ENCODE data around the gene ARSG. TPM values are rescaled to one million over a fixed set of nuclear protein-coding genes. Genes with fewer than 3 reads are reported as not detected.

ARSG gene
- total and polyA plus RNA-seq, 4 donors, result 0.88 to 7.1 (median 4.6) TPM

DNA sequence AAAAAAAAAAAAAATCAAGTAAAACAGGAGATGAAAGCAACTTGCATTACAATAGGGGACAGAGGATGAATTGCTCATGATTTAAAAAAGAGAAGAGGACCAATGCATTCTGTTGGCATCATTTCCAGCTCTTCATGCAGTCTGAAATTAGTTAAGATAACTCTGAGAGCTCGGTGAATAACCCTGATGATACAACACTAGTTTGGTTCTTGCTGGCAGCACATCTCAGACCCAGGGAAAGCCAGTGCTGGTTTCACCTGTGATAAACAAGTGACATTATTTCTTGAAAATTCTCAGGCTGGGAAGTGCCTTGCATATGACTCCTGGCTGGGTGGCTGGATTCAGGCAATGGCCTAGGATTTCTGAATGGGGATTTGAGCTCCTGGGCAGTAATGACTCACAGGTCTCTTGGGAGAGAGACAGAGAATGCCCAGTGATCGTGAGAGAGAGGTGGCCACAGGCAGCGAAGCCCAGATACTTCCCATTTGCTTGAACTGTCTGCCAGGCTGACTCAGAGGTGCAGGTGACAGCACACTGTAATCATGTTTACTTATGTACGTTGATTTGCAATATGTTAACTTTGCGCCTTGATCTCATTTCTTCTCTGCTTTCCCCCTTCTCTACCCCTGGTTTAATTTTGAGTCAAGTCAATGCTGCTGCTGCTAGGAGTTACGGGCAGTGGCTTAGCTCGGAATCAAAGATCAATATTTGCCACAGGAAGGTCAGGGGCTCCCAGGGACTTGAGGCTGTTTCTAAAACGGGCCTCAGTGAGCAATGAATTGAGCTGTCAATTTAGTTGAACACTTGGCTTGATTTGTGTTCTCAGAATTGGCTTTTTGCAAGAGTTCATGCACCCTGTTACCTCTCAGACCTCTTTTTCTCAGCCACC is 27.1 kb downstream of the ARSG start:
- no peak overlapping the region for H3K4me3 ChIP-seq (ENCODE audit: low read length in 2 of 2)
- H3K9me3 ChIP-seq (ENCODE audit: control insufficient read depth, low read length), result no peaks in the 10 kb centered on the region
- 63 to 69% methylated on average over 8 of the region's 8 CpGs for WGBS, 2 donors
- H3K27ac ChIP-seq (ENCODE audit: low read depth in 1 of 2, low read length in 2 of 2), result no peak overlapping the region
- no peaks in the 10 kb centered on the region for H3K27me3 ChIP-seq (ENCODE audit: control insufficient read depth in 1 of 2, insufficient read depth in 2 of 2, low read length in 1 of 2)
- intact Hi-C loops (cut with DNase I), result no loop called here
- no peaks in the 10 kb centered on the region for H3K4me1 ChIP-seq (ENCODE audit: control insufficient read depth in 1 of 2, insufficient read depth in 2 of 2, low read length in 2 of 2)
- DNase-seq (no peak), ATAC-seq (ENCODE audit: low FRiP score) (no peak)
- no peaks in the 10 kb centered on the region for H3K36me3 ChIP-seq (ENCODE audit: control insufficient read depth in 1 of 2, insufficient read depth in 2 of 2, low read length in 1 of 2)

DNA sequence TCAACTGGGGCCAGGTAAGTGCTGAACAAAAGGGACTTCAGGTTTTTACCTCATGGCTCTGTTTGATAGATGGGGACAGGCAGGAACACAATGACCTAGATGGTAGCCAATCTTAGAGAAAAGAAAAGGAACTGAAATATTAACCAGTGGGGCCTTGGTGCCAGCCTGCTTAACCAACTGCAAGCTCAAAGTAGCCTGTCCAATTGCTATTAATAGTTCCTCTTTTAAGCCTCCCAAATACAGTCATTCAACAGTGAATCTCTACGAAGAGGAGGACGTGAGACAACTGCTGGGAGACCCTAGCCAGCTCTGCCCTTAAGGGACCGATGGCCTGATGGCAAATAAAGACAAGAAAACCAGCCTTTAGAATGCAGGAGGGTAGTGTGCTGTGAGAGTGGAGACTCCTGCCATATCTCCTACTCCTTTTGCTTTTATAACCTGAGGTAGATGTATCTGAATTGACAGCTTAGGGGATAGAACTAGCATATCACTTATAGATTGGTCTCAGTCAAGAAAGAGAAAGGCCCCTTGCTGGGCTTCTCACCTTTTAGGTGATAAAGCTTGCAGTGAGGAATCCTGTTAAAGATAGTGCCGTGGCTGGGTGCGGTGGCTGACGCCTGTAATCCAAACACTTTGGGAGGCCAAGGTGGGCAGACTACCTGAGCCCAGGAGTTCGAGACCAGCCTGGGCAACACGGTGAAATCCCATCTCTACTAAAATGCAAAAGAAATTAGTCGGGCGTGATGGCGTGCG is 28.3 kb downstream of the ARSG start:
- Histone ChIP-seq H3K36me3 (ENCODE audit: control insufficient read depth in 1 of 2, insufficient read depth in 2 of 2, low read length in 1 of 2) (no peaks in the 10 kb centered on the region), H3K9me3 (ENCODE audit: control insufficient read depth, low read length) (no peaks in the 10 kb centered on the region), H3K4me1 (ENCODE audit: control insufficient read depth in 1 of 2, insufficient read depth in 2 of 2, low read length in 2 of 2) (no peaks in the 10 kb centered on the region), H3K4me3 (ENCODE audit: low read length in 2 of 2) (no peak overlapping the region), H3K27ac (ENCODE audit: low read depth in 1 of 2, low read length in 2 of 2) (no peak overlapping the region), H3K27me3 (ENCODE audit: control insufficient read depth in 1 of 2, insufficient read depth in 2 of 2, low read length in 1 of 2) (no peaks in the 10 kb centered on the region)
- WGBS, 2 donors, result 87 to 89% methylated on average over 12 of the region's 12 CpGs
- DNase-seq, result no peak
- intact Hi-C loops (cut with DNase I), result no loop called here
- no peak for ATAC-seq (ENCODE audit: low FRiP score)

- Histone ChIP-seq H3K27ac (ENCODE audit: low read depth in 1 of 2, low read length in 2 of 2) (no peak overlapping the region), H3K4me3 (ENCODE audit: low read length in 2 of 2) (no peak overlapping the region), H3K9me3 (ENCODE audit: control insufficient read depth, low read length) (no peaks in the 10 kb centered on the region), H3K27me3 (ENCODE audit: control insufficient read depth in 1 of 2, insufficient read depth in 2 of 2, low read length in 1 of 2) (no peaks in the 10 kb centered on the region), H3K36me3 (ENCODE audit: control insufficient read depth in 1 of 2, insufficient read depth in 2 of 2, low read length in 1 of 2) (no peaks in the 10 kb centered on the region), H3K4me1 (ENCODE audit: control insufficient read depth in 1 of 2, insufficient read depth in 2 of 2, low read length in 2 of 2) (no peaks in the 10 kb centered on the region)
- 60 to 63% methylated on average over 5 of the region's 5 CpGs for WGBS, 2 donors
- ATAC-seq (ENCODE audit: low FRiP score), result no peak
- intact Hi-C loops (cut with DNase I), result no loop called here
- DNase-seq, result no peak
Measured at GRCh38 chr17:68320311-68320865, 29.1 kb downstream of the ARSG start.

GRCh38 chr17:68320943-68321555 is 29.8 kb downstream of the ARSG start:
- DNase-seq, result no peak
- H3K4me3 ChIP-seq (ENCODE audit: low read length in 2 of 2), result no peak overlapping the region
- H3K27ac ChIP-seq (ENCODE audit: low read depth in 1 of 2, low read length in 2 of 2), result no peak overlapping the region
- intact Hi-C loops (cut with DNase I), result no loop called here
- ATAC-seq (ENCODE audit: low FRiP score), result no peak
- no peaks in the 10 kb centered on the region for H3K36me3 ChIP-seq (ENCODE audit: control insufficient read depth in 1 of 2, insufficient read depth in 2 of 2, low read length in 1 of 2)
- H3K9me3 ChIP-seq (ENCODE audit: control insufficient read depth, low read length), result no peaks in the 10 kb centered on the region
- no peaks in the 10 kb centered on the region for H3K27me3 ChIP-seq (ENCODE audit: control insufficient read depth in 1 of 2, insufficient read depth in 2 of 2, low read length in 1 of 2)
- no peaks in the 10 kb centered on the region for H3K4me1 ChIP-seq (ENCODE audit: control insufficient read depth in 1 of 2, insufficient read depth in 2 of 2, low read length in 2 of 2)
- WGBS, 2 donors, result 85 to 90% methylated on average over 7 of the region's 7 CpGs

- H3K9me3 ChIP-seq (ENCODE audit: control insufficient read depth, low read length), result no peaks in the 10 kb centered on the region
- H3K27ac ChIP-seq (ENCODE audit: low read depth in 1 of 2, low read length in 2 of 2), result no peak overlapping the region
- H3K4me1 ChIP-seq (ENCODE audit: control insufficient read depth in 1 of 2, insufficient read depth in 2 of 2, low read length in 2 of 2), result no peaks in the 10 kb centered on the region
- WGBS, 2 donors, result 44 to 50% methylated on average over 4 of the region's 4 CpGs
- no peaks in the 10 kb centered on the region for H3K27me3 ChIP-seq (ENCODE audit: control insufficient read depth in 1 of 2, insufficient read depth in 2 of 2, low read length in 1 of 2)
- H3K4me3 ChIP-seq (ENCODE audit: low read length in 2 of 2), result no peak overlapping the region
- intact Hi-C loops (cut with DNase I), result no loop called here
- DNase-seq (no peak), ATAC-seq (ENCODE audit: low FRiP score) (no peak)
- no peaks in the 10 kb centered on the region for H3K36me3 ChIP-seq (ENCODE audit: control insufficient read depth in 1 of 2, insufficient read depth in 2 of 2, low read length in 1 of 2)
Measured at GRCh38 chr17:68321556-68321954, 30.3 kb downstream of the ARSG start.

- H3K4me1 ChIP-seq (ENCODE audit: control insufficient read depth in 1 of 2, insufficient read depth in 2 of 2, low read length in 2 of 2), result no peaks in the 10 kb centered on the region
- DNase-seq (no peak), ATAC-seq (ENCODE audit: low FRiP score) (no peak)
- 68 to 88% methylated on average over 3 of the region's 3 CpGs for WGBS, 2 donors
- H3K27me3 ChIP-seq (ENCODE audit: control insufficient read depth in 1 of 2, insufficient read depth in 2 of 2, low read length in 1 of 2), result no peaks in the 10 kb centered on the region
- H3K36me3 ChIP-seq (ENCODE audit: control insufficient read depth in 1 of 2, insufficient read depth in 2 of 2, low read length in 1 of 2), result no peaks in the 10 kb centered on the region
- no peak overlapping the region for H3K4me3 ChIP-seq (ENCODE audit: low read length in 2 of 2)
- no peaks in the 10 kb centered on the region for H3K9me3 ChIP-seq (ENCODE audit: control insufficient read depth, low read length)
- intact Hi-C loops (cut with DNase I), result no loop called here
- no peak overlapping the region for H3K27ac ChIP-seq (ENCODE audit: low read depth in 1 of 2, low read length in 2 of 2)
Measured at GRCh38 chr17:68322630-68323029, 31.3 kb downstream of the ARSG start.

DNA sequence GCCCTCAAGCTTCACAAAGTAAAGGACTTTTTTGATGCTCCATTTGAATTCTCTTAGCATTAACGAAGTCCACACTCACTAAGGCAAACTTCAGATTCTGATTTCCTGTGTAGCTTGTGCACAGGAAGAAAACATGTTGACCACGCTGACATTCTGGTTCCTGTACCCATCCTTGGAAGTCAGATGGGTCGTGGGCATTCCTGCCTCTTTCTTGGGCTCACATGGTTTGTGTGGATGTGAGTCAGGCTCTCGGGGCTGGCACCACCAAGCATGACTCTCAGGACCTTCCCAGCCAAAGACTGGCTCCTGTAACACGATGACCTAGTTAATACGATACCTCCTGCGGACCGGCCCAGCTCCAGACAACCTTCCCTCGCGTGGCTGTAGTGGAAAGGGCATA is 32.8 kb downstream of the ARSG start:
- WGBS, 2 donors, result 88 to 89% methylated on average over 10 of the region's 10 CpGs
- Histone ChIP-seq H3K27me3 (ENCODE audit: control insufficient read depth in 1 of 2, insufficient read depth in 2 of 2, low read length in 1 of 2) (no peaks in the 10 kb centered on the region), H3K9me3 (ENCODE audit: control insufficient read depth, low read length) (no peaks in the 10 kb centered on the region), H3K4me1 (ENCODE audit: control insufficient read depth in 1 of 2, insufficient read depth in 2 of 2, low read length in 2 of 2) (no peaks in the 10 kb centered on the region), H3K36me3 (ENCODE audit: control insufficient read depth in 1 of 2, insufficient read depth in 2 of 2, low read length in 1 of 2) (no peaks in the 10 kb centered on the region), H3K27ac (ENCODE audit: low read depth in 1 of 2, low read length in 2 of 2) (no peak overlapping the region), H3K4me3 (ENCODE audit: low read length in 2 of 2) (no peak overlapping the region)
- ATAC-seq (ENCODE audit: low FRiP score) (no peak), DNase-seq (no peak)
- intact Hi-C loops (cut with DNase I), result no loop called here

DNA sequence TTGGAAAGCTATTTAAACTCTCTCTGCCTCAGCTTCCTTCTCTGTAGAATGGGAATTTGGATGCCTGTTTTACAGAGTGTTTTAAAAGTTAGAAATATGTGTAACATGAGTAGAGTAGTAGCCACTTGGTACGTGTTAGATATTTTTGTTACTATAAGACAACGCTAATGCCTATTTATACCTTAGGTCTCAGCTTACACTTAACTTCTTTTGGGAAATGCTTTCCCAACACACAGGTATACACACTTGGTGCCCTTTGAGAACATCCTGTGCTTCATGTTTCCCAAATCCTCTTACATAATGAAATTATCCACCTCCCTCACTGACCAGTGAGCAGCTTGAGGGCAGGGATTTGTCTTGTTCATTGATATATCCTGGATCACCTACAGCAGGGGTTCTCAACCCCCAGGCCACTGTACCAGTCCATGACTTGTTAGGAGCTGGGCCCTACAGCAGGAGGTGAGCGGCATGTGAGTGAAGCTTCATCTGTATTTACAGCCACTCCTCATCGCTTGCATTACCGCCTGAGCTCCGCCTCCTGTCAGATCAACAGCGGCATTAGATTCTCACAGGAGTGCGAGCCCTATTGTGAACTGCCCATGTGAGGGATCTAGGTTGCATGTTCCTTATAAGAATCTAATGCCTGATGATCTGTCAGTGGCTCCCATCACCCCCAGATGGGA is 33.5 kb downstream of the ARSG start:
- Histone ChIP-seq H3K9me3 (ENCODE audit: control insufficient read depth, low read length) (no peaks in the 10 kb centered on the region), H3K4me3 (ENCODE audit: low read length in 2 of 2) (no peak overlapping the region), H3K27ac (ENCODE audit: low read depth in 1 of 2, low read length in 2 of 2) (no peak overlapping the region), H3K4me1 (ENCODE audit: control insufficient read depth in 1 of 2, insufficient read depth in 2 of 2, low read length in 2 of 2) (no peaks in the 10 kb centered on the region), H3K27me3 (ENCODE audit: control insufficient read depth in 1 of 2, insufficient read depth in 2 of 2, low read length in 1 of 2) (no peaks in the 10 kb centered on the region), H3K36me3 (ENCODE audit: control insufficient read depth in 1 of 2, insufficient read depth in 2 of 2, low read length in 1 of 2) (no peaks in the 10 kb centered on the region)
- ATAC-seq (ENCODE audit: low FRiP score) (no peak), DNase-seq (no peak)
- 92 to 95% methylated on average over 8 of the region's 8 CpGs for WGBS, 2 donors
- intact Hi-C loops (cut with DNase I), result no loop called here
